Uterus (tissue), 2 donors: Measurements from ENCODE around the gene SOX11.
"Not testable (repeated sequence)": the region's sequence is repeated elsewhere in the genome, so short reads cannot be mapped to it uniquely, and the experiment has no call there.

Experiments
- CTCF ChIP-seq, 4 experiments: fragments of 200-600 bp in 2 of 4; fragments of 450-650 bp in 2 of 4; sonication (generic) in 2 of 4; IDR thresholded peaks; one replicate each; pipeline ENCODE4 v1.5.1; 2016 to 2019; ENCODE audit warnings: antibody characterized with exemption in 4 of 4, mild to moderate bottlenecking in 2 of 4, moderate library complexity in 1 of 4
- POLR2A ChIP-seq, 2 donors: fragments of 450-650 bp; IDR thresholded peaks; one replicate each; pipeline ENCODE4 v1.6.1; 2016; ENCODE audit warnings: antibody characterized with exemption in 2 of 2, mild to moderate bottlenecking in 1 of 2, moderate library complexity in 1 of 2

- not testable (repeated sequence) for TF ChIP-seq CTCF, POLR2A (IDR thresholded peaks at IDR 0.05)
Observed at GRCh38 chr2:5652734-5653133, 39.5 kb upstream of the SOX11 start.
